PC-9 (cell line): ENCODE results near the gene ELP6.

Source experiments
- EZH2 ChIP-seq: fragments of 200-600 bp; sonication (generic); IDR thresholded peaks from 2 replicates; pipeline ENCODE4 v1.8.0; 2017; ENCODE audit warnings: antibody characterized with exemption, low read depth
- TF ChIP-seq, protein P1 (sequence below): fragments of 200-600 bp; sonication (generic); conservative IDR thresholded peaks from 2 replicates; pipeline ENCODE4 v1.6.1; 2017; ENCODE audit warnings: mixed run types, antibody characterized with exemption, mild to moderate bottlenecking, moderate library complexity

DNA sequence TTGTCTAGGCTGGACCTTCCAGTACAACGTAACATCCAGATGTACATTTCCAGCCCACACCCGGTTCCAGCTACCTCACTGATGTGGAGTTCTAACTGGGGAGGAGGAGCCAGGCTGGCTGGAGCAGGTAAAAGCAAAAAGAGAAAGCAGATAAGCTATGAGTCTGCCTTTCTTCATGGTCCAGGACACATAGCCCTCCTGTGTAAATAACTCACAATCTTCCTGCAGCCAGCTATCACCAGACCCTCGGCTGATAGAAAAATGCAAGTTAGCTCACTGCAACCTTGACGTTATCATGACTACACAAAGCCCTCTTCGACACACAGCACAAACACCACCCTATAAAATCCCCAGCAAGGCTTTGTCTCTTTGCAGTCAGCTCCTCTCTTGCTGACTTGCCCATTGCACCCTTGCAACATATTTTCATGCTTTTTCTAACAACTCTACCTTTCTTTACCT is 20.5 kb upstream of the ELP6 start:
- TF ChIP-seq, protein P1, sequence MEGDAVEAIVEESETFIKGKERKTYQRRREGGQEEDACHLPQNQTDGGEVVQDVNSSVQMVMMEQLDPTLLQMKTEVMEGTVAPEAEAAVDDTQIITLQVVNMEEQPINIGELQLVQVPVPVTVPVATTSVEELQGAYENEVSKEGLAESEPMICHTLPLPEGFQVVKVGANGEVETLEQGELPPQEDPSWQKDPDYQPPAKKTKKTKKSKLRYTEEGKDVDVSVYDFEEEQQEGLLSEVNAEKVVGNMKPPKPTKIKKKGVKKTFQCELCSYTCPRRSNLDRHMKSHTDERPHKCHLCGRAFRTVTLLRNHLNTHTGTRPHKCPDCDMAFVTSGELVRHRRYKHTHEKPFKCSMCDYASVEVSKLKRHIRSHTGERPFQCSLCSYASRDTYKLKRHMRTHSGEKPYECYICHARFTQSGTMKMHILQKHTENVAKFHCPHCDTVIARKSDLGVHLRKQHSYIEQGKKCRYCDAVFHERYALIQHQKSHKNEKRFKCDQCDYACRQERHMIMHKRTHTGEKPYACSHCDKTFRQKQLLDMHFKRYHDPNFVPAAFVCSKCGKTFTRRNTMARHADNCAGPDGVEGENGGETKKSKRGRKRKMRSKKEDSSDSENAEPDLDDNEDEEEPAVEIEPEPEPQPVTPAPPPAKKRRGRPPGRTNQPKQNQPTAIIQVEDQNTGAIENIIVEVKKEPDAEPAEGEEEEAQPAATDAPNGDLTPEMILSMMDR = no peak
- no peak for TF ChIP-seq EZH2
